SK-N-SH (cell line): ENCODE results near the gene EPHA6.

Source experiments
- CTCF ChIP-seq: fragments of 200-600 bp; sonication (generic); IDR thresholded peaks from 2 replicates; pipeline ENCODE4 v1.6.1; 2017; ENCODE audit warnings: antibody characterized with exemption, mild to moderate bottlenecking, moderate library complexity
- POLR2AphosphoS5 ChIP-seq: IDR thresholded peaks from 2 replicates; pipeline ENCODE4 v1.6.1; 2012; ENCODE audit warnings: low read depth, low read length
- TF ChIP-seq, protein P1 (sequence below): IDR thresholded peaks from 2 replicates; pipeline ENCODE4 v1.6.1; 2012; ENCODE audit warnings: mild to moderate bottlenecking, low read depth, low read length, moderate library complexity

GRCh38 chr3:97297032-97297431 lies 482.6 kb downstream of the EPHA6 start:
- TF ChIP-seq, protein P1, sequence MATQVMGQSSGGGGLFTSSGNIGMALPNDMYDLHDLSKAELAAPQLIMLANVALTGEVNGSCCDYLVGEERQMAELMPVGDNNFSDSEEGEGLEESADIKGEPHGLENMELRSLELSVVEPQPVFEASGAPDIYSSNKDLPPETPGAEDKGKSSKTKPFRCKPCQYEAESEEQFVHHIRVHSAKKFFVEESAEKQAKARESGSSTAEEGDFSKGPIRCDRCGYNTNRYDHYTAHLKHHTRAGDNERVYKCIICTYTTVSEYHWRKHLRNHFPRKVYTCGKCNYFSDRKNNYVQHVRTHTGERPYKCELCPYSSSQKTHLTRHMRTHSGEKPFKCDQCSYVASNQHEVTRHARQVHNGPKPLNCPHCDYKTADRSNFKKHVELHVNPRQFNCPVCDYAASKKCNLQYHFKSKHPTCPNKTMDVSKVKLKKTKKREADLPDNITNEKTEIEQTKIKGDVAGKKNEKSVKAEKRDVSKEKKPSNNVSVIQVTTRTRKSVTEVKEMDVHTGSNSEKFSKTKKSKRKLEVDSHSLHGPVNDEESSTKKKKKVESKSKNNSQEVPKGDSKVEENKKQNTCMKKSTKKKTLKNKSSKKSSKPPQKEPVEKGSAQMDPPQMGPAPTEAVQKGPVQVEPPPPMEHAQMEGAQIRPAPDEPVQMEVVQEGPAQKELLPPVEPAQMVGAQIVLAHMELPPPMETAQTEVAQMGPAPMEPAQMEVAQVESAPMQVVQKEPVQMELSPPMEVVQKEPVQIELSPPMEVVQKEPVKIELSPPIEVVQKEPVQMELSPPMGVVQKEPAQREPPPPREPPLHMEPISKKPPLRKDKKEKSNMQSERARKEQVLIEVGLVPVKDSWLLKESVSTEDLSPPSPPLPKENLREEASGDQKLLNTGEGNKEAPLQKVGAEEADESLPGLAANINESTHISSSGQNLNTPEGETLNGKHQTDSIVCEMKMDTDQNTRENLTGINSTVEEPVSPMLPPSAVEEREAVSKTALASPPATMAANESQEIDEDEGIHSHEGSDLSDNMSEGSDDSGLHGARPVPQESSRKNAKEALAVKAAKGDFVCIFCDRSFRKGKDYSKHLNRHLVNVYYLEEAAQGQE: no peak
- TF ChIP-seq POLR2AphosphoS5 (no peak), CTCF (no peak)
